HG02885 (cell line): ENCODE results near the gene ZKSCAN7.
"Not testable (repeated sequence)": the region's sequence is repeated elsewhere in the genome, so short reads cannot be mapped to it uniquely, and the experiment has no call there.

Source experiments
- ATAC-seq: cut with Tn5 transposase; IDR thresholded peaks from one replicate; pipeline ENCODE4 v1.9.1; 2021; ENCODE audit warnings: mild to moderate bottlenecking; ENCODE audit not compliant: unreplicated experiment, poor library complexity

Gene ZKSCAN7

GRCh38 chr3:44571024-44571423 lies 16.0 kb downstream of the ZKSCAN7 start:
- ATAC-seq: no peak

GRCh38 chr3:44576613-44577012 lies 21.6 kb downstream of the ZKSCAN7 start:
- no peak for ATAC-seq

- ATAC-seq: not testable (repeated sequence)
Measured at GRCh38 chr3:44577354-44577952, 22.5 kb downstream of the ZKSCAN7 start.

GRCh38 chr3:44578316-44578715 lies 23.3 kb downstream of the ZKSCAN7 start:
- ATAC-seq: not testable (repeated sequence)

- not testable (repeated sequence) for ATAC-seq
Measured at GRCh38 chr3:44578924-44579515, 24.0 kb downstream of the ZKSCAN7 start.

- ATAC-seq: not testable (repeated sequence)
Measured at GRCh38 chr3:44579749-44580148, 24.8 kb downstream of the ZKSCAN7 start.

- ATAC-seq: not testable (repeated sequence)
Measured at GRCh38 chr3:44580971-44581370, 26.0 kb downstream of the ZKSCAN7 start.

GRCh38 chr3:44584646-44585501 lies 29.9 kb downstream of the ZKSCAN7 start, which contains the start of gene ZNF660:
Gene ZNF660, plus strand, starts transcription at chr3:44584964. Its CDS starts 9,230 bp downstream, at chr3:44594194.
- ATAC-seq: no peak

GRCh38 chr3:44596621-44597020 lies 41.6 kb downstream of the ZKSCAN7 start:
- ATAC-seq: no peak

- no peak for ATAC-seq
Measured at GRCh38 chr3:44601749-44602148, 46.8 kb downstream of the ZKSCAN7 start.

- ATAC-seq: no peak
Measured at GRCh38 chr3:44612678-44613077, 57.7 kb downstream of the ZKSCAN7 start.
